H9 (cell line): Measurements from ENCODE around the gene CARD19. TPM values are rescaled to one million over a fixed set of nuclear protein-coding genes. Genes with fewer than 3 reads are reported as not detected.

ENCODE experiments used
- DNase-seq: peaks from one replicate; pipeline ENCODE4 v3.0.0-alpha.2; 2017
- H2AFZ ChIP-seq: one replicate; pipeline ENCODE4 v1.6.1; 2013; ENCODE audit warnings: mild to moderate bottlenecking, low read length, control low read depth, moderate library complexity
- H2AK5ac ChIP-seq: 2 replicates; pipeline ENCODE4 v1.6.1; 2013; ENCODE audit warnings: low read length, control low read depth, mixed read lengths; ENCODE audit not compliant: insufficient read length
- H2BK120ac ChIP-seq: one replicate; pipeline ENCODE4 v1.6.1; 2013; ENCODE audit warnings: low read depth, mild to moderate bottlenecking, low read length, control low read depth, inconsistent platforms; ENCODE audit not compliant: poor library complexity, severe bottlenecking
- H2BK12ac ChIP-seq: 2 replicates; pipeline ENCODE4 v1.6.1; 2013; ENCODE audit warnings: low read length, control low read depth, mixed read lengths, low read depth; ENCODE audit not compliant: insufficient read length
- H2BK15ac ChIP-seq: 2 replicates; pipeline ENCODE4 v1.6.1; 2013; ENCODE audit warnings: low read depth, low read length, control low read depth
- H2BK20ac ChIP-seq: one replicate; pipeline ENCODE4 v1.6.1; 2013; ENCODE audit warnings: low read depth, mild to moderate bottlenecking, low read length, control low read depth, inconsistent platforms; ENCODE audit not compliant: poor library complexity, severe bottlenecking
- H2BK5ac ChIP-seq: 2 replicates; pipeline ENCODE4 v1.6.1; 2013; ENCODE audit warnings: low read length, control low read depth, mixed read lengths; ENCODE audit not compliant: insufficient read length
- H3K14ac ChIP-seq: 2 replicates; pipeline ENCODE4 v1.6.1; 2013; ENCODE audit warnings: low read length, control low read depth; ENCODE audit not compliant: insufficient read depth
- H3K18ac ChIP-seq: 2 replicates; pipeline ENCODE4 v1.6.1; 2013; ENCODE audit warnings: low read depth, mild to moderate bottlenecking, mixed read lengths, low read length, control low read depth; ENCODE audit not compliant: insufficient read length
- H3K23ac ChIP-seq: 2 replicates; pipeline ENCODE4 v1.6.1; 2013; ENCODE audit warnings: low read length, control low read depth, mixed read lengths, low read depth; ENCODE audit not compliant: insufficient read length
- H3K23me2 ChIP-seq: 2 replicates; pipeline ENCODE4 v1.6.1; 2013; ENCODE audit warnings: low read depth, mild to moderate bottlenecking, mixed read lengths, low read length, control low read depth; ENCODE audit not compliant: insufficient read length, poor library complexity, severe bottlenecking
- H3K27ac ChIP-seq: 2 replicates; pipeline ENCODE4 v1.5.1; 2013; ENCODE audit warnings: low read length, control low read depth, mixed read lengths, low read depth; ENCODE audit not compliant: insufficient read length
- H3K27me3 ChIP-seq: 2 replicates; pipeline ENCODE4 v1.6.1; 2013; ENCODE audit warnings: low read length, control low read depth, inconsistent platforms; ENCODE audit not compliant: insufficient read depth
- H3K4ac ChIP-seq: 2 replicates; pipeline ENCODE4 v1.6.1; 2013; ENCODE audit warnings: low read depth, mild to moderate bottlenecking, control low read depth, inconsistent platforms, low read length, moderate library complexity
- H3K4me1 ChIP-seq: 2 replicates; pipeline ENCODE4 v1.6.1; 2013; ENCODE audit warnings: low read length, control low read depth, inconsistent platforms; ENCODE audit not compliant: insufficient read depth
- H3K4me2 ChIP-seq: 2 replicates; pipeline ENCODE4 v1.6.1; 2013; ENCODE audit warnings: low read length, control low read depth, mixed read lengths; ENCODE audit not compliant: insufficient read length, insufficient read depth
- H3K56ac ChIP-seq: 2 replicates; pipeline ENCODE4 v1.6.1; 2013; ENCODE audit warnings: low read depth, mild to moderate bottlenecking, mixed read lengths, low read length, control low read depth; ENCODE audit not compliant: insufficient read length
- H3K79me1 ChIP-seq: 2 replicates; pipeline ENCODE4 v1.6.1; 2013; ENCODE audit warnings: low read depth, mild to moderate bottlenecking, moderate library complexity, low read length, control low read depth, inconsistent platforms; ENCODE audit not compliant: insufficient read depth, poor library complexity, severe bottlenecking
- H3K79me2 ChIP-seq: 2 replicates; pipeline ENCODE4 v1.6.1; 2013; ENCODE audit warnings: low read length, control low read depth, inconsistent platforms; ENCODE audit not compliant: insufficient read depth
- H3K9ac ChIP-seq: 2 replicates; pipeline ENCODE4 v1.6.1; 2013; ENCODE audit warnings: low read length, control low read depth, mixed read lengths; ENCODE audit not compliant: insufficient read length; ENCODE audit errors: extremely low read depth
- H3K9me3 ChIP-seq: one replicate; pipeline ENCODE4 v1.6.1; 2013; ENCODE audit warnings: low read depth, low read length, inconsistent platforms; ENCODE audit not compliant: control insufficient read depth
- H3T11ph ChIP-seq: one replicate; pipeline ENCODE4 v1.6.1; 2013; ENCODE audit warnings: mild to moderate bottlenecking, low read length, control low read depth, inconsistent platforms
- H4K20me1 ChIP-seq: one replicate; pipeline ENCODE4 v1.6.1; 2013; ENCODE audit not compliant: control insufficient read depth, insufficient read length, insufficient read depth
- H4K5ac ChIP-seq: 2 replicates; pipeline ENCODE4 v1.6.1; 2013; ENCODE audit warnings: low read depth, mild to moderate bottlenecking, mixed read lengths, low read length, control low read depth; ENCODE audit not compliant: insufficient read length
- H4K8ac ChIP-seq: replicated peaks from 2 replicates; pipeline ENCODE4 v1.6.1; 2013; ENCODE audit warnings: low read length, control low read depth, mixed read lengths, low read depth; ENCODE audit not compliant: insufficient read length
- H4K91ac ChIP-seq: 2 replicates; pipeline ENCODE4 v1.6.1; 2013; ENCODE audit warnings: low read depth, mild to moderate bottlenecking, moderate library complexity, mixed read lengths, low read length, control low read depth; ENCODE audit not compliant: insufficient read length
- H3K27ac Mint-ChIP-seq, 3 experiments: 2 replicates in 2 of 3; 3 replicates in 1 of 3; pipeline ENCODE4 v1.8.0; 2020 to 2021; ENCODE audit warnings: mixed read lengths in 3 of 3, mild to moderate bottlenecking in 1 of 3, moderate library complexity in 1 of 3
- H3K27me3 Mint-ChIP-seq: 2 replicates; pipeline ENCODE4 v1.8.0; 2021; ENCODE audit warnings: low read depth, mild to moderate bottlenecking, moderate library complexity, mixed read lengths
- H3K36me3 Mint-ChIP-seq, 3 experiments: 2 replicates in 2 of 3; 3 replicates in 1 of 3; pipeline ENCODE4 v1.8.0; 2020 to 2021; ENCODE audit warnings: low read depth in 3 of 3, mixed read lengths in 3 of 3; ENCODE audit not compliant: insufficient read depth in 1 of 3
- H3K4me1 Mint-ChIP-seq, 2 experiments: 2 replicates each; pipeline ENCODE4 v1.8.0; 2020; ENCODE audit warnings: mixed read lengths in 2 of 2
- H3K4me3 Mint-ChIP-seq, 2 experiments: 2 replicates in 1 of 2; 3 replicates in 1 of 2; pipeline ENCODE4 v1.8.0; 2020 to 2021; ENCODE audit warnings: mild to moderate bottlenecking in 2 of 2, mixed read lengths in 2 of 2, moderate library complexity in 1 of 2
- H3K9me3 Mint-ChIP-seq, 2 experiments: 2 replicates in 1 of 2; 3 replicates in 1 of 2; pipeline ENCODE4 v1.8.0; 2020; ENCODE audit warnings: mild to moderate bottlenecking in 2 of 2, mixed read lengths in 2 of 2, moderate library complexity in 1 of 2
- CTCF ChIP-seq: fragments of 200-600 bp; sonication (generic); conservative IDR thresholded peaks from 3 replicates; pipeline ENCODE4 v1.8.0; 2021; ENCODE audit warnings: antibody characterized with exemption, mild to moderate bottlenecking
- WGBS: extraction: QIAGEN DNeasy Blood & Tissue Kit; methylation state at CpG from one replicate; pipeline ENCODE4 v1.1.7; 2013; ENCODE audit warnings: missing lambda C conversion rate, low lambda C conversion rate, mixed read lengths; ENCODE audit not compliant: insufficient read length; ENCODE audit errors: extremely low coverage; 5-methylcytosine and 5-hydroxymethylcytosine counted together
- total RNA-seq: library from RNA; stranded (reverse); gene quantifications from 2 replicates; pipeline ENCODE4 v1.2.1, GENCODE V29; 2021

CARD19 gene
- total RNA-seq, 1 experiment from 2014 or later, result 21.4 TPM

GRCh38 chr9:93086447-93087224, 9.4 kb upstream of the CARD19 start:
- peaks cover 11 to 17% (median 16%) of the 10 kb centered on the region in 3 experiments for H3K36me3 Mint-ChIP-seq
- Histone ChIP-seq H3K27me3 (no peaks in the 10 kb centered on the region), H3K4me1 (no peaks in the 10 kb centered on the region), H3K23ac (no peak overlapping the region), H4K8ac (no peak overlapping the region), H2BK120ac (no peak overlapping the region), H3K4ac (no peak overlapping the region), H3K4me2 (no peak overlapping the region), H3K9ac (no peak overlapping the region), H3K56ac (no peak overlapping the region), H2BK20ac (no peak overlapping the region), H3K27ac (no peak overlapping the region), H2BK5ac (no peak overlapping the region), H3K79me1 (no peaks in the 10 kb centered on the region), H4K91ac (no peak overlapping the region), H4K5ac (no peak overlapping the region), H2AK5ac (no peak overlapping the region), H3K18ac (no peak overlapping the region), H4K20me1 (no peaks in the 10 kb centered on the region), H2AFZ (no peak overlapping the region), H3T11ph (no peak overlapping the region), H3K23me2 (no peaks in the 10 kb centered on the region), H3K79me2 (no peaks in the 10 kb centered on the region), H3K14ac (no peak overlapping the region), H3K9me3 (no peaks in the 10 kb centered on the region), H2BK15ac (no peak overlapping the region), H2BK12ac (no peak overlapping the region)
- no peaks in the 10 kb centered on the region for H3K27me3 Mint-ChIP-seq
- no peak overlapping the region for H3K27ac Mint-ChIP-seq
- no peak for DNase-seq
- WGBS, result no CpG with 5 or more reads among the region's 8 CpGs
- no peak overlapping the region for H3K4me3 Mint-ChIP-seq
- H3K9me3 Mint-ChIP-seq, result peaks cover 6 to 9% of the 10 kb centered on the region in 2 experiments; a peak in 4 of 5 replicates
- H3K4me1 Mint-ChIP-seq, result peaks cover 7% of the 10 kb centered on the region in 2 experiments; a peak in 1 of 4 replicates
- TF ChIP-seq CTCF, result no peak
